CD14-positive monocyte (primary cell): ENCODE data around the gene LRP6. TPM values are rescaled to one million over a fixed set of nuclear protein-coding genes. Genes with fewer than 3 reads are reported as not detected.

Experiments
- DNase-seq, 3 donors: peaks; one replicate each; pipeline ENCODE4 v3.0.0-alpha.2; 2011 to 2022
- H2AFZ ChIP-seq: 2 replicates; pipeline ENCODE4 v1.6.0; 2012; ENCODE audit warnings: mild to moderate bottlenecking, low read depth, low read length, inconsistent platforms; ENCODE audit not compliant: insufficient read depth, poor library complexity, severe bottlenecking
- H3K27ac ChIP-seq, 2 donors: 1 replicate in 1 of 2; 2 replicates in 1 of 2; pipeline ENCODE4 v1.5.1; 2012 to 2013; ENCODE audit warnings: low read length in 2 of 2, control low read depth in 1 of 2, inconsistent platforms in 1 of 2, low read depth in 1 of 2, mild to moderate bottlenecking in 1 of 2
- H3K27me3 ChIP-seq, 2 donors: one replicate each; pipeline versions ENCODE4 v1.6.0 to v1.6.1; 2011 to 2013; ENCODE audit warnings: low read length in 2 of 2; ENCODE audit not compliant: control insufficient read depth in 2 of 2, insufficient read depth in 2 of 2
- H3K36me3 ChIP-seq, 2 donors: replicated peaks in 1 of 2; 1 replicate in 1 of 2; 2 replicates in 1 of 2; pipeline versions ENCODE4 v1.5.1 to v1.6.1; 2012 to 2013; ENCODE audit warnings: low read length in 2 of 2, control low read depth in 1 of 2, inconsistent platforms in 1 of 2, mild to moderate bottlenecking in 1 of 2; ENCODE audit not compliant: insufficient read depth in 2 of 2, control insufficient read depth in 1 of 2
- H3K4me1 ChIP-seq, 2 donors: 1 replicate in 1 of 2; 2 replicates in 1 of 2; pipeline versions ENCODE4 v1.5.1 to v1.6.1; 2012 to 2013; ENCODE audit warnings: low read length in 2 of 2, control low read depth in 1 of 2, inconsistent platforms in 1 of 2, mild to moderate bottlenecking in 1 of 2, moderate library complexity in 1 of 2; ENCODE audit not compliant: insufficient read depth in 2 of 2, control insufficient read depth in 1 of 2
- H3K4me2 ChIP-seq: replicated peaks from 2 replicates; pipeline ENCODE3; 2012; ENCODE audit warnings: low read length, moderate library complexity, mild to moderate bottlenecking; ENCODE audit not compliant: poor library complexity, severe bottlenecking; ENCODE audit errors: extremely low read depth
- H3K4me3 ChIP-seq, 3 experiments: fragments of 200-600 bp in 1 of 3; sonication (generic) in 1 of 3; replicated peaks in 1 of 3; 1 replicate in 2 of 3; 2 replicates in 1 of 3; pipeline ENCODE4 v1.5.1; 2011 to 2013; ENCODE audit warnings: low read length in 3 of 3, mild to moderate bottlenecking in 3 of 3, control low read depth in 2 of 3, low read depth in 2 of 3, inconsistent platforms in 1 of 3, moderate library complexity in 1 of 3
- H3K79me2 ChIP-seq: 2 replicates; pipeline ENCODE4 v1.6.0; 2012; ENCODE audit warnings: mild to moderate bottlenecking, control low read depth, inconsistent platforms, low read length, moderate library complexity; ENCODE audit not compliant: insufficient read depth
- H3K9ac ChIP-seq: 2 replicates; pipeline ENCODE4 v1.6.0; 2017; ENCODE audit warnings: low read length, mild to moderate bottlenecking; ENCODE audit not compliant: insufficient read depth, poor library complexity, severe bottlenecking
- H3K9me3 ChIP-seq, 2 donors: replicated peaks in 1 of 2; 1 replicate in 1 of 2; 2 replicates in 1 of 2; pipeline versions ENCODE4 v1.5.1 to v1.6.1; 2012 to 2013; ENCODE audit warnings: low read length in 2 of 2, control low read depth in 1 of 2; ENCODE audit not compliant: control insufficient read depth in 1 of 2, insufficient read depth in 1 of 2
- H4K20me1 ChIP-seq: 2 replicates; pipeline ENCODE4 v1.6.0; 2012; ENCODE audit warnings: mild to moderate bottlenecking, low read length, control low read depth, moderate library complexity; ENCODE audit not compliant: insufficient read depth
- H3K27ac Mint-ChIP-seq, 7 donors: one replicate each; pipeline ENCODE4 v1.8.0; 2020; ENCODE audit warnings: mild to moderate bottlenecking in 7 of 7, mixed read lengths in 7 of 7, moderate library complexity in 6 of 7, inconsistent platforms in 2 of 7
- H3K27me3 Mint-ChIP-seq, 3 donors: one replicate each; pipeline ENCODE4 v1.8.0; 2021 to 2022; ENCODE audit warnings: low read depth in 3 of 3, mild to moderate bottlenecking in 3 of 3, mixed read lengths in 3 of 3, moderate library complexity in 3 of 3, inconsistent platforms in 1 of 3
- H3K36me3 Mint-ChIP-seq, 2 donors: one replicate each; pipeline ENCODE4 v1.8.0; 2020; ENCODE audit warnings: mixed read lengths in 2 of 2, inconsistent platforms in 1 of 2, mild to moderate bottlenecking in 1 of 2
- H3K4me1 Mint-ChIP-seq: one replicate; pipeline ENCODE4 v1.8.0; 2020; ENCODE audit warnings: mild to moderate bottlenecking, mixed read lengths
- H3K4me3 Mint-ChIP-seq, 2 donors: one replicate each; pipeline ENCODE4 v1.8.0; 2020; ENCODE audit warnings: mild to moderate bottlenecking in 2 of 2, mixed read lengths in 2 of 2, moderate library complexity in 1 of 2
- H3K9me3 Mint-ChIP-seq, 7 donors: one replicate each; pipeline ENCODE4 v1.8.0; 2020 to 2022; ENCODE audit warnings: mixed read lengths in 7 of 7, mild to moderate bottlenecking in 6 of 7, moderate library complexity in 6 of 7, inconsistent platforms in 2 of 7
- CTCF ChIP-seq: fragments of 200-600 bp; IDR thresholded peaks from one replicate; pipeline ENCODE4 v1.8.0; 2022; ENCODE audit warnings: antibody characterized with exemption, mild to moderate bottlenecking
- WGBS: methylation state at CpG from one replicate; pipeline ENCODE4 v1.1.5; 2013; ENCODE audit warnings: missing lambda C conversion rate; ENCODE audit not compliant: insufficient coverage; 5-methylcytosine and 5-hydroxymethylcytosine counted together
- intact Hi-C, 2 donors: fragments of 100-400 bp; cut with micrococcal nuclease; formaldehyde crosslinking; loops; one replicate each; pipeline versions ENCODE4 v1.15.0 to v1.15.1; 2023
- polyA plus RNA-seq, 3 donors: library from polyadenylated mRNA; depleted of rRNA in 1 of 3; unstranded in 2 of 3; stranded (reverse) in 1 of 3; fragments of 300-500 nt in 2 of 3; fragments of >200 nt in 1 of 3; fragmentation: Illumina TruSeq in 2 of 3; gene quantifications; 1 replicate in 2 of 3; 2 replicates in 1 of 3; pipeline ENCODE4 v1.2.3, GENCODE V29; 2012 to 2021

Gene LRP6
- polyA plus RNA-seq, 3 donors: 0.08 TPM; not detected in 2

- intact Hi-C loops: no loop called here
Observed at GRCh38 chr12:12214201-12214600, 52.6 kb downstream of the LRP6 start.

DNA sequence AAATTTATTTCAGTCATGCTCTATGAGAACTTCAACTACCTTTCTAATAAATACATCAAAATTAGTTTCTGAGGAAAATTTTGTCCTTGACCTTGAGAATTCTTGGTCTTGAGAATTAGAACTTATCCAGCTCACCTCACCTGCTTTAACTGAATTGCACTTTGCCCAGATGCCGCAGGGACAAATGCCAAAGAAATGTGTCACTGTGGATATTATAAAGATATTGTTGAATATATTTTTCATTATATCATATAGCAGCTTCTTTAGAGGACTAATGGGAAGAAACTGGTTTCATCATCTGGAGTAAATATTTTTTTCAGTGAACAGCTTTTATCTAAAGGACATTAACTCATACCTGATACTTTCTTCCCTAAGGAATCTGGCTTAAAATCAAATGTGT lies 54.1 kb downstream of the LRP6 start:
- Histone ChIP-seq H3K79me2 (no peaks in the 10 kb centered on the region), H3K27ac (no peak overlapping the region), H3K9me3 (no peaks in the 10 kb centered on the region), H3K4me1 (peaks cover 0 to 7% of the 10 kb centered on the region in 2 donors), H2AFZ (no peak overlapping the region), H3K4me2 (no peak overlapping the region), H3K36me3 (no peaks in the 10 kb centered on the region), H3K4me3 (no peak overlapping the region), H4K20me1 (no peaks in the 10 kb centered on the region), H3K9ac (no peak overlapping the region), H3K27me3 (no peaks in the 10 kb centered on the region)
- no peak overlapping the region for H3K27ac Mint-ChIP-seq
- H3K9me3 Mint-ChIP-seq: peaks cover 0 to under 1% (median 0%) of the 10 kb centered on the region in 7 donors
- H3K36me3 Mint-ChIP-seq: no peaks in the 10 kb centered on the region
- no peak for DNase-seq
- WGBS: no CpG with 5 or more reads among the region's 1 CpG
- intact Hi-C loops: no loop called here
- peaks cover 15% of the 10 kb centered on the region for H3K4me1 Mint-ChIP-seq
- H3K27me3 Mint-ChIP-seq: peaks cover under 1 to 4% (median 3%) of the 10 kb centered on the region in 3 donors
- no peak overlapping the region for H3K4me3 Mint-ChIP-seq
- TF ChIP-seq CTCF: no peak

More at GRCh38 chr12:12214201-12214600, 52.6 kb downstream of the LRP6 start:
- no peaks in the 10 kb centered on the region for H3K79me2 ChIP-seq
- no peaks in the 10 kb centered on the region for H3K36me3 ChIP-seq
- no peak overlapping the region for H3K9ac ChIP-seq
- no peak overlapping the region for H3K4me2 ChIP-seq
- peaks cover 0 to 7% of the 10 kb centered on the region in 2 donors for H3K4me1 ChIP-seq
- H3K4me3 Mint-ChIP-seq: no peak overlapping the region
- H3K27ac ChIP-seq: no peak overlapping the region
- no peak overlapping the region for H3K27ac Mint-ChIP-seq
- peaks cover 16% of the 10 kb centered on the region for H3K4me1 Mint-ChIP-seq
- no peaks in the 10 kb centered on the region for H3K27me3 ChIP-seq
- H3K9me3 Mint-ChIP-seq: peaks cover 0 to 5% (median 0%) of the 10 kb centered on the region in 7 donors
- H3K9me3 ChIP-seq: peaks cover 0 to 3% of the 10 kb centered on the region in 2 donors
- no peaks in the 10 kb centered on the region for H3K36me3 Mint-ChIP-seq
- TF ChIP-seq CTCF: no peak
- no peak overlapping the region for H3K4me3 ChIP-seq
- H4K20me1 ChIP-seq: no peaks in the 10 kb centered on the region
- H3K27me3 Mint-ChIP-seq: peaks cover 0 to 5% (median 2%) of the 10 kb centered on the region in 3 donors
- H2AFZ ChIP-seq: no peak overlapping the region
- DNase-seq: no peak
